IMR-90 (cell line): ENCODE measurements around the gene CREB3L1. TPM values are rescaled to one million over a fixed set of nuclear protein-coding genes. Genes with fewer than 3 reads are reported as not detected.

Source experiments
- ATAC-seq: fragments of 200-7000 bp; cut with Tn5 transposase; 2 replicates; pipeline ENCODE4 v1.9.1; 2020; ENCODE audit warnings: low read depth, mild to moderate bottlenecking, moderate library complexity
- BruUV-seq: library from RNA; stranded (reverse); fragments of 400-500 nt; replicated peaks from 2 replicates; lab custom pipeline; 2021; lab: Mats Ljungman, UMichigan
- CTCF ChIA-PET: fragments of 300-600 bp; formaldehyde crosslinking; extraction: SDS; loops from one replicate; lab custom pipeline; 2021; ENCODE audit warnings: antibody characterized with exemption; lab: Yijun Ruan, JAX
- POLR2A ChIA-PET: fragments of 300-600 bp; sonication (Branson Sonifier 250); formaldehyde crosslinking; loops from one replicate; lab custom pipeline; 2022; ENCODE audit warnings: antibody characterized with exemption; ENCODE audit not compliant: unreplicated experiment; lab: Charles Lee
- DNase-seq: peaks from one replicate; pipeline ENCODE4 v3.0.0; 2013
- H2AFZ ChIP-seq: replicated peaks from 2 replicates; pipeline ENCODE3; 2013; ENCODE audit warnings: low read length, mild to moderate bottlenecking; ENCODE audit not compliant: poor library complexity
- H2AK5ac ChIP-seq: 2 replicates; pipeline ENCODE4 v1.6.1; 2013; ENCODE audit warnings: low read depth, low read length, inconsistent platforms
- H2AK9ac ChIP-seq: replicated peaks from 2 replicates; pipeline ENCODE3; 2013; ENCODE audit warnings: mild to moderate bottlenecking, low read depth, low read length, moderate library complexity; ENCODE audit not compliant: poor library complexity
- H2BK120ac ChIP-seq: 2 replicates; pipeline ENCODE4 v1.6.1; 2013; ENCODE audit warnings: low read depth, low read length, inconsistent platforms
- H2BK15ac ChIP-seq: 3 replicates; pipeline ENCODE4 v1.6.1; 2013; ENCODE audit warnings: low read depth, low read length, inconsistent platforms
- H2BK20ac ChIP-seq: 2 replicates; pipeline ENCODE4 v1.6.1; 2013; ENCODE audit warnings: low read depth, mild to moderate bottlenecking, inconsistent platforms, low read length, moderate library complexity
- H2BK5ac ChIP-seq: 2 replicates; pipeline ENCODE4 v1.6.1; 2013; ENCODE audit warnings: mild to moderate bottlenecking, low read depth, low read length, inconsistent platforms; ENCODE audit not compliant: poor library complexity, severe bottlenecking
- H3K14ac ChIP-seq: replicated peaks from 2 replicates; pipeline ENCODE4 v1.6.1; 2013; ENCODE audit warnings: low read depth, low read length, inconsistent platforms
- H3K18ac ChIP-seq: 2 replicates; pipeline ENCODE4 v1.6.1; 2013; ENCODE audit warnings: low read depth, low read length, control low read depth
- H3K23ac ChIP-seq: 2 replicates; pipeline ENCODE4 v1.6.1; 2013; ENCODE audit warnings: low read depth, low read length, inconsistent platforms
- H3K27ac ChIP-seq: 2 replicates; pipeline ENCODE4 v1.5.1; 2013; ENCODE audit warnings: mild to moderate bottlenecking, control low read depth, low read length; ENCODE audit not compliant: insufficient read depth
- H3K27me3 ChIP-seq: 2 replicates; pipeline ENCODE4 v1.6.1; 2013; ENCODE audit warnings: low read length; ENCODE audit not compliant: control insufficient read depth, insufficient read depth
- H3K36me3 ChIP-seq: 2 replicates; pipeline ENCODE4 v1.6.1; 2013; ENCODE audit warnings: low read length, mixed read lengths; ENCODE audit not compliant: control insufficient read depth, insufficient read depth
- H3K4ac ChIP-seq: 2 replicates; pipeline ENCODE4 v1.6.1; 2013; ENCODE audit warnings: low read depth, low read length, inconsistent platforms
- H3K4me1 ChIP-seq: 2 replicates; pipeline ENCODE4 v1.6.1; 2013; ENCODE audit warnings: low read length, mixed read lengths; ENCODE audit not compliant: control insufficient read depth, insufficient read depth
- H3K4me2 ChIP-seq: 2 replicates; pipeline ENCODE4 v1.6.1; 2013; ENCODE audit warnings: low read depth, mild to moderate bottlenecking, control low read depth, low read length, moderate library complexity
- H3K4me3 ChIP-seq: 2 replicates; pipeline ENCODE4 v1.5.1; 2013; ENCODE audit warnings: low read depth, mild to moderate bottlenecking, control low read depth, low read length, moderate library complexity; ENCODE audit not compliant: insufficient read depth
- H3K56ac ChIP-seq: 2 replicates; pipeline ENCODE4 v1.6.1; 2013; ENCODE audit warnings: low read length, inconsistent platforms; ENCODE audit not compliant: insufficient read depth; ENCODE audit errors: extremely low read depth
- H3K79me1 ChIP-seq, 2 experiments: 2 replicates each; pipeline ENCODE4 v1.6.1; 2013; ENCODE audit warnings: low read length in 2 of 2, inconsistent platforms in 1 of 2, low read depth in 1 of 2
- H3K9ac ChIP-seq: 2 replicates; pipeline ENCODE4 v1.6.1; 2013; ENCODE audit warnings: low read depth, low read length, control low read depth
- H3K9me1 ChIP-seq: 2 replicates; pipeline ENCODE4 v1.6.1; 2013; ENCODE audit warnings: low read length, inconsistent platforms; ENCODE audit not compliant: insufficient read depth
- H3K9me3 ChIP-seq: 2 replicates; pipeline ENCODE4 v1.6.1; 2013; ENCODE audit warnings: low read length; ENCODE audit not compliant: control insufficient read depth, insufficient read depth
- H4K20me1 ChIP-seq: 2 replicates; pipeline ENCODE4 v1.6.1; 2013; ENCODE audit warnings: low read length, inconsistent platforms; ENCODE audit not compliant: insufficient read depth
- H4K5ac ChIP-seq: 2 replicates; pipeline ENCODE4 v1.6.1; 2013; ENCODE audit warnings: mild to moderate bottlenecking, low read depth, low read length, control low read depth
- H4K8ac ChIP-seq, 2 experiments: 2 replicates each; pipeline ENCODE4 v1.6.1; 2013; ENCODE audit warnings: low read depth in 2 of 2, low read length in 2 of 2, control low read depth in 1 of 2, inconsistent platforms in 1 of 2
- H4K91ac ChIP-seq: 2 replicates; pipeline ENCODE4 v1.6.1; 2013; ENCODE audit warnings: low read depth, low read length, inconsistent platforms; ENCODE audit not compliant: insufficient read depth
- CEBPB ChIP-seq: IDR thresholded peaks from 2 replicates; pipeline ENCODE4 v1.6.1; 2012; ENCODE audit warnings: low read depth, low read length, improper control_type of control experiment
- CTCF ChIP-seq: conservative IDR thresholded peaks from 2 replicates; pipeline ENCODE4 v1.5.1; 2012; ENCODE audit warnings: mild to moderate bottlenecking, low read depth, low read length, improper control_type of control experiment
- FOS ChIP-seq: fragments of 150-350 bp; IDR thresholded peaks from 2 replicates; pipeline ENCODE4 v1.6.1; 2016; ENCODE audit warnings: low read depth, low read length
- MAZ ChIP-seq: IDR thresholded peaks from 2 replicates; pipeline ENCODE4 v1.6.1; 2012; ENCODE audit warnings: low read depth, mild to moderate bottlenecking, low read length, improper control_type of control experiment, moderate library complexity, borderline replicate concordance
- POLR2A ChIP-seq: IDR thresholded peaks from 2 replicates; pipeline ENCODE4 v1.6.1; 2012; ENCODE audit warnings: mild to moderate bottlenecking, low read depth, low read length
- RFX5 ChIP-seq: IDR thresholded peaks from 2 replicates; pipeline ENCODE4 v1.8.0; 2012; ENCODE audit warnings: low read depth, mild to moderate bottlenecking, low read length, moderate library complexity
- SMC3 ChIP-seq: fragments of 150-350 bp; IDR thresholded peaks from 2 replicates; pipeline ENCODE4 v1.6.1; 2016; ENCODE audit warnings: low read depth, mild to moderate bottlenecking, antibody characterized with exemption, low read length, moderate library complexity
- WGBS, 2 experiments: methylation state at CpG; one replicate each; pipeline versions ENCODE4 v1.1.5 to v1.1.7; 2013; ENCODE audit warnings: missing lambda C conversion rate in 2 of 2; ENCODE audit not compliant: insufficient read length in 1 of 2; ENCODE audit errors: extremely low coverage in 2 of 2; 5-methylcytosine and 5-hydroxymethylcytosine counted together
- dilution Hi-C: fragments of 300-500 bp; cut with HindIII; formaldehyde crosslinking; loops from one replicate; pipeline ENCODE4 v1.14.3; 2018; ENCODE audit warnings: low sequenced_read_pairs; ENCODE audit not compliant: unreplicated experiment
- in situ Hi-C: fragments of 300-500 bp; cut with MboI; formaldehyde crosslinking; loops from 3 replicates; pipeline ENCODE4 v1.14.3; 2019; ENCODE audit warnings: low sequenced_read_pairs, inconsistent platforms, mixed read lengths
- intact Hi-C: fragments of 100-400 bp; cut with micrococcal nuclease; formaldehyde crosslinking; loops from 2 replicates; pipeline ENCODE4 v1.10.0; 2022
- polyA plus RNA-seq, 3 experiments: library from polyadenylated mRNA; depleted of rRNA; stranded (reverse); fragments of >200 nt; gene quantifications; 2 replicates each; pipeline ENCODE4 v1.2.3, GENCODE V29; 2012; ENCODE audit warnings: low replicate concordance in 1 of 3
- total RNA-seq: library from RNA; depleted of rRNA; stranded (reverse); fragments of >200 nt; gene quantifications from 2 replicates; pipeline ENCODE4 v1.2.3, GENCODE V29; 2012
- TF ChIP-seq, protein P1 (sequence below): fragments of 150-350 bp; IDR thresholded peaks from 2 replicates; pipeline ENCODE4 v1.6.1; 2017; ENCODE audit warnings: mild to moderate bottlenecking, antibody characterized with exemption, low read length, low read depth

Gene CREB3L1
- total and polyA plus RNA-seq, 2 of the 4 experiments (the other 2 are of a cell fraction), result 8.1 to 82.3 TPM

DNA sequence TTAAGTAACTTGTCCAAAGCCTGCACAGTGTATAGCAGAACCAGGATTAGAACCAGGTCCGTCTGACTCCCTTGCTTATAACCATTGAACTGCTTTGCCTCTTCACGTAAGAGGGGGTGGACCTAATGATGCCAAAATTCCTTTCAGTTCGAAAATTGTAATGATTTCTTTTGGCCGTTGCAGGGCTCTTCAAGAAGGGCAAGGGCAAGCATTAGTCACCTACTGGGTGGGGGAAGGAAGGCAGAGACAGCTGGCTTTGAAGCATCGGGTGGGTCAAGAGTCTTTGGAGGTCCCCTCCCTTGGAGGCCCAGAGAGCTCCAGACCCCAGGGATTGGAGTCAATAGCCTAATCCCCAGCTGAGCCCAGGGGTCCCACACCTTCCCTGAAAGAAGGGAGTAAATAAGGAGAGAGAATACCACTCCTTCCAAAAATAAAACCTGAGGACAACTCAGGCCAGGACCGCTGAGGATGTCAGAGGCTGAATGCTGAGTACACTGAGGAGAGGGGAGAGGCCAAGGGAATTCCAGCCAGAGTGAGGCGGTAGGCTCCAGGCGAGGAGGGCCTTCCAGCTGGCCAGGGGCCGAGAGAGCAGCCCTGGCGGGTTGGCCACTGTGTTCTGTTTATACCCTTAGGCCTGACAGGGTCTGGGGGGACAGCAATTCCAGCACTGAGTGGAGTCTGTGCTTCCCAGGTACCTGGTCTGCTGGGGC is 14.1 kb downstream of the CREB3L1 start:
- H2AK9ac ChIP-seq, result peak overlapping the region; percentile 88
- peaks cover 14% of the 10 kb centered on the region for H3K36me3 ChIP-seq
- in situ Hi-C loops, result no loop called here
- peak overlapping the region; percentile 62 to 74 for H4K8ac ChIP-seq
- H3K56ac ChIP-seq, result peak overlapping the region; percentile 92
- H3K4me3 ChIP-seq, result no peak overlapping the region
- peak overlapping the region; percentile 63 for H3K4me2 ChIP-seq
- H3K23ac ChIP-seq, result peak overlapping the region; percentile 96
- H2AFZ ChIP-seq, result peak overlapping the region; percentile 17
- DNase-seq (peak; percentile 86), ATAC-seq (peak; percentile 15)
- intact Hi-C loops, result no loop called here
- BruUV-seq, result no TSS peak
- H3K27me3 ChIP-seq, result no peaks in the 10 kb centered on the region
- peak overlapping the region; percentile 91 for H3K18ac ChIP-seq
- H3K14ac ChIP-seq, result peak overlapping the region; percentile 88
- H2BK20ac ChIP-seq, result peak overlapping the region; percentile 91
- peaks cover 10 to 68% of the 10 kb centered on the region in 2 experiments for H3K79me1 ChIP-seq
- peak overlapping the region; percentile 78 for H2BK15ac ChIP-seq
- peak overlapping the region; percentile 93 for H2AK5ac ChIP-seq
- peak overlapping the region; percentile 94 for H2BK5ac ChIP-seq
- WGBS, 2 experiments, result 0% methylated on average over 5 of the region's 10 CpGs; no CpG with 5 or more reads in 1 of the 2 experiments
- H3K27ac ChIP-seq, result peak overlapping the region; percentile 98
- peaks cover 26% of the 10 kb centered on the region for H3K9me1 ChIP-seq
- H4K5ac ChIP-seq, result peak overlapping the region; percentile 79
- peak overlapping the region; percentile 98 for H3K4ac ChIP-seq
- TF ChIP-seq FOS (peak; percentile 67), RFX5 (no peak), SMC3 (no peak), MAZ (peak; percentile 30), CTCF (peak; percentile 27), CEBPB (no peak), POLR2A (0 out of 2 replicates have a peak, but pooled peaks have one; percentile 16)
- TF ChIP-seq, protein P1, sequence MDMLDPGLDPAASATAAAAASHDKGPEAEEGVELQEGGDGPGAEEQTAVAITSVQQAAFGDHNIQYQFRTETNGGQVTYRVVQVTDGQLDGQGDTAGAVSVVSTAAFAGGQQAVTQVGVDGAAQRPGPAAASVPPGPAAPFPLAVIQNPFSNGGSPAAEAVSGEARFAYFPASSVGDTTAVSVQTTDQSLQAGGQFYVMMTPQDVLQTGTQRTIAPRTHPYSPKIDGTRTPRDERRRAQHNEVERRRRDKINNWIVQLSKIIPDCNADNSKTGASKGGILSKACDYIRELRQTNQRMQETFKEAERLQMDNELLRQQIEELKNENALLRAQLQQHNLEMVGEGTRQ, result no peak
- peaks cover 55% of the 10 kb centered on the region for H4K20me1 ChIP-seq
- ChIA-PET CTCF (interaction anchor here (0.6 to 0.9 kb wide), 3 partner anchors 14 to 1193 kb away, joined by 3 read pairs; partner anchors contain the start of gene CREB3L1), POLR2A (interaction anchor here (0.6 kb wide), 1 partner anchor 409 kb away, joined by 3 read pairs; the partner anchor contains the start of gene ZNF408)
- H4K91ac ChIP-seq, result peak overlapping the region; percentile 96
- H3K9me3 ChIP-seq, result no peaks in the 10 kb centered on the region
- peaks cover 57% of the 10 kb centered on the region for H3K4me1 ChIP-seq
- peak overlapping the region; percentile 75 for H3K9ac ChIP-seq
- peak overlapping the region; percentile 98 for H2BK120ac ChIP-seq
- dilution Hi-C loops, result no loop called here
